SK-N-SH treated with all-trans-retinoic acid at 6 μM for 48 hours (cell line): Measurements from ENCODE around the gene AKT1S1.

Experiments used
- ATAC-seq: fragments of 200-7000 bp; cut with Tn5 transposase; 3 replicates; pipeline ENCODE4 v1.9.1; 2020; ENCODE audit warnings: mild to moderate bottlenecking, moderate library complexity
- ARNTL ChIP-seq: fragments of 450-650 bp; formaldehyde crosslinking; IDR thresholded peaks from 2 replicates; pipeline ENCODE4 v1.5.0; 2020; ENCODE audit warnings: low read depth, mild to moderate bottlenecking, moderate library complexity, borderline replicate concordance
- BACH2 ChIP-seq: fragments of 250-450 bp; sonication (Bioruptor Pico); IDR thresholded peaks from 2 replicates; pipeline ENCODE4 v1.9.0; 2021; ENCODE audit warnings: mild to moderate bottlenecking, borderline replicate concordance
- CREB5 ChIP-seq: fragments of 250-450 bp; sonication (Bioruptor Pico); IDR thresholded peaks from 2 replicates; pipeline ENCODE4 v1.5.1; 2020; ENCODE audit warnings: low read depth, mild to moderate bottlenecking, moderate library complexity
- CSRNP3 ChIP-seq: fragments of 250-450 bp; sonication (Bioruptor Pico); IDR thresholded peaks from 2 replicates; pipeline ENCODE4 v1.5.1; 2021; ENCODE audit warnings: mild to moderate bottlenecking, moderate library complexity
- ESRRG ChIP-seq: fragments of 250-450 bp; sonication (Bioruptor Pico); IDR thresholded peaks from 2 replicates; pipeline ENCODE4 v1.6.1; 2021; ENCODE audit warnings: mild to moderate bottlenecking
- GLIS3 ChIP-seq: fragments of 250-450 bp; sonication (Bioruptor Pico); IDR thresholded peaks from 2 replicates; pipeline ENCODE4 v1.5.0; 2020; ENCODE audit warnings: mild to moderate bottlenecking, moderate library complexity
- ISL1 ChIP-seq: fragments of 250-450 bp; sonication (Bioruptor Pico); IDR thresholded peaks from 2 replicates; pipeline ENCODE4 v2.1.2; 2022; ENCODE audit warnings: mild to moderate bottlenecking, moderate library complexity
- OSR1 ChIP-seq: fragments of 250-450 bp; sonication (Bioruptor Pico); IDR thresholded peaks from 2 replicates; pipeline ENCODE4 v1.8.0; 2022; ENCODE audit warnings: moderate library complexity, mild to moderate bottlenecking, inconsistent platforms
- PPARA ChIP-seq: fragments of 250-450 bp; sonication (Bioruptor Pico); IDR thresholded peaks from 2 replicates; pipeline ENCODE4 v1.5.0; 2020; ENCODE audit warnings: mild to moderate bottlenecking, borderline replicate concordance
- RARB ChIP-seq: fragments of 250-450 bp; sonication (Bioruptor Pico); IDR thresholded peaks from 2 replicates; pipeline ENCODE4 v1.8.0; 2021; ENCODE audit warnings: mild to moderate bottlenecking, moderate library complexity
- SNAI2 ChIP-seq: fragments of 250-450 bp; sonication (Bioruptor Pico); IDR thresholded peaks from 2 replicates; pipeline ENCODE4 v1.5.0; 2020; ENCODE audit warnings: mild to moderate bottlenecking, moderate library complexity
- TOX ChIP-seq: fragments of 250-450 bp; sonication (Bioruptor Pico); IDR thresholded peaks from 2 replicates; pipeline ENCODE4 v1.8.0; 2021; ENCODE audit warnings: mild to moderate bottlenecking, moderate library complexity, borderline replicate concordance
- ZC3H10 ChIP-seq: fragments of 250-450 bp; sonication (Bioruptor Pico); IDR thresholded peaks from 2 replicates; pipeline ENCODE4 v1.5.1; 2021; ENCODE audit warnings: mild to moderate bottlenecking, moderate library complexity
- ZFP3 ChIP-seq: fragments of 250-450 bp; sonication (Bioruptor Pico); IDR thresholded peaks from 2 replicates; pipeline ENCODE4 v1.5.0; 2020; ENCODE audit warnings: mild to moderate bottlenecking, moderate library complexity
- ZFP30 ChIP-seq: fragments of 450-650 bp; formaldehyde crosslinking; IDR thresholded peaks from 2 replicates; pipeline ENCODE4 v1.5.0; 2022; ENCODE audit warnings: mild to moderate bottlenecking, moderate library complexity
- ZNF70 ChIP-seq: fragments of 450-650 bp; formaldehyde crosslinking; IDR thresholded peaks from 2 replicates; pipeline ENCODE4 v1.5.0; 2020; ENCODE audit warnings: mild to moderate bottlenecking, moderate library complexity
- ZNF8 ChIP-seq: fragments of 450-650 bp; formaldehyde crosslinking; IDR thresholded peaks from 2 replicates; pipeline ENCODE4 v1.5.0; 2020; ENCODE audit warnings: mild to moderate bottlenecking, moderate library complexity
- TF ChIP-seq, protein P1 (sequence below): fragments of 250-450 bp; sonication (Bioruptor Pico); IDR thresholded peaks from 2 replicates; pipeline ENCODE4 v1.8.0; 2021; ENCODE audit warnings: low read depth, mild to moderate bottlenecking, moderate library complexity, borderline replicate concordance
- TF ChIP-seq, protein P2 (sequence below): fragments of 250-450 bp; sonication (Bioruptor Pico); IDR thresholded peaks from 2 replicates; pipeline ENCODE4 v1.5.0; 2020; ENCODE audit warnings: mild to moderate bottlenecking, moderate library complexity

The AKT1S1 gene

GRCh38 chr19:49880162-49880869 is 3.2 kb upstream of the AKT1S1 start:
- ATAC-seq = no peak
- TF ChIP-seq ESRRG (CRISPR knock-in tag) = no peak
- no peak for TF ChIP-seq CREB5
- TF ChIP-seq, protein P1, sequence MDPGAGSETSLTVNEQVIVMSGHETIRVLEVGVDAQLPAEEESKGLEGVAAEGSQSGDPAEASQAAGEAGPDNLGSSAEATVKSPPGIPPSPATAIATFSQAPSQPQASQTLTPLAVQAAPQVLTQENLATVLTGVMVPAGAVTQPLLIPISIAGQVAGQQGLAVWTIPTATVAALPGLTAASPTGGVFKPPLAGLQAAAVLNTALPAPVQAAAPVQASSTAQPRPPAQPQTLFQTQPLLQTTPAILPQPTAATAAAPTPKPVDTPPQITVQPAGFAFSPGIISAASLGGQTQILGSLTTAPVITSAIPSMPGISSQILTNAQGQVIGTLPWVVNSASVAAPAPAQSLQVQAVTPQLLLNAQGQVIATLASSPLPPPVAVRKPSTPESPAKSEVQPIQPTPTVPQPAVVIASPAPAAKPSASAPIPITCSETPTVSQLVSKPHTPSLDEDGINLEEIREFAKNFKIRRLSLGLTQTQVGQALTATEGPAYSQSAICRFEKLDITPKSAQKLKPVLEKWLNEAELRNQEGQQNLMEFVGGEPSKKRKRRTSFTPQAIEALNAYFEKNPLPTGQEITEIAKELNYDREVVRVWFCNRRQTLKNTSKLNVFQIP (CRISPR knock-in tag) = no peak
- no peak for TF ChIP-seq ZC3H10 (CRISPR knock-in tag)
- no peak for TF ChIP-seq ZNF70
- TF ChIP-seq OSR1 = no peak
- TF ChIP-seq ZFP3 (CRISPR knock-in tag) = no peak
- TF ChIP-seq ARNTL (CRISPR knock-in tag) = no peak
- TF ChIP-seq, protein P2, sequence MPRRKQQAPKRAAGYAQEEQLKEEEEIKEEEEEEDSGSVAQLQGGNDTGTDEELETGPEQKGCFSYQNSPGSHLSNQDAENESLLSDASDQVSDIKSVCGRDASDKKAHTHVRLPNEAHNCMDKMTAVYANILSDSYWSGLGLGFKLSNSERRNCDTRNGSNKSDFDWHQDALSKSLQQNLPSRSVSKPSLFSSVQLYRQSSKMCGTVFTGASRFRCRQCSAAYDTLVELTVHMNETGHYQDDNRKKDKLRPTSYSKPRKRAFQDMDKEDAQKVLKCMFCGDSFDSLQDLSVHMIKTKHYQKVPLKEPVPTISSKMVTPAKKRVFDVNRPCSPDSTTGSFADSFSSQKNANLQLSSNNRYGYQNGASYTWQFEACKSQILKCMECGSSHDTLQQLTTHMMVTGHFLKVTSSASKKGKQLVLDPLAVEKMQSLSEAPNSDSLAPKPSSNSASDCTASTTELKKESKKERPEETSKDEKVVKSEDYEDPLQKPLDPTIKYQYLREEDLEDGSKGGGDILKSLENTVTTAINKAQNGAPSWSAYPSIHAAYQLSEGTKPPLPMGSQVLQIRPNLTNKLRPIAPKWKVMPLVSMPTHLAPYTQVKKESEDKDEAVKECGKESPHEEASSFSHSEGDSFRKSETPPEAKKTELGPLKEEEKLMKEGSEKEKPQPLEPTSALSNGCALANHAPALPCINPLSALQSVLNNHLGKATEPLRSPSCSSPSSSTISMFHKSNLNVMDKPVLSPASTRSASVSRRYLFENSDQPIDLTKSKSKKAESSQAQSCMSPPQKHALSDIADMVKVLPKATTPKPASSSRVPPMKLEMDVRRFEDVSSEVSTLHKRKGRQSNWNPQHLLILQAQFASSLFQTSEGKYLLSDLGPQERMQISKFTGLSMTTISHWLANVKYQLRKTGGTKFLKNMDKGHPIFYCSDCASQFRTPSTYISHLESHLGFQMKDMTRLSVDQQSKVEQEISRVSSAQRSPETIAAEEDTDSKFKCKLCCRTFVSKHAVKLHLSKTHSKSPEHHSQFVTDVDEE (CRISPR knock-in tag) = no peak
- TF ChIP-seq, all 23 proteins: peak for 0

DNA sequence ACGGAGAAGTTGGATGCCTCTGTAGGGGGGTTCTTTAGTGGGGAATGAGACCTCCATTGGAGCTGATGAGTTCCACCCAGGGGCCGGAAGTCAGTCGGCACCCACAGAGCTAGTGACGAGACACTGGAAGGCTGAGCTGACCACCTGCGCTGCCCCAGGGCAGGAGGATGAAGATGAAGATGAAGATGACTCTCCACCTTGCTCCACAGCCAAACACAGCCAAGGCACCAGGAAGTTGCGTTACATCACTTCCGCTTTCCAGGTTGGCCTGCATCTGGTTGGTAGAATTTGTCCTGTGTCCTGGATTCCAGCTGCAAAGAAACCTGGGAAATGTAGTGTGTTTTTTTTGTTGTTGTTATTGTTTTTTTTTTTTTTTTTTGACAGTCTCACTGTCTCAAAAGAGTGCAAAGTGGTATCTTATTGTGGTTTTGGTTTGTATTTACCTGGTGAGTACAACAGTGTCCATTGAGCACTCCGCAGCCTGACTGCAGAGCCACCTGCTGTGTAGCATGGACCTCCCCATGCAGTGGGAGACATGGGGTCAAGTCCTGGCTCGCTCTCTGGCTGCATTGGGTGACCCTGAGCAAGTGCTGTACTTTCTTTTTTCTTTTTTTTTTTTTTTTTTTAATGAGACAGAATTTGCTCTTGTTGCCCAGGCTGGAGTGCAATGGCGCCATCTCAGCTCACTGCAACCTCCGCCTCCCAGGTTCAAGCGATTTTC is 2.2 kb upstream of the AKT1S1 start:
- TF ChIP-seq ZNF8 (CRISPR knock-in tag) (no peak), PPARA (CRISPR knock-in tag) (no peak), RARB (CRISPR knock-in tag) (no peak), ZFP3 (CRISPR knock-in tag) (no peak), ZFP30 (CRISPR knock-in tag) (no peak), ISL1 (CRISPR knock-in tag) (no peak), OSR1 (no peak)
- no peak for ATAC-seq

DNA sequence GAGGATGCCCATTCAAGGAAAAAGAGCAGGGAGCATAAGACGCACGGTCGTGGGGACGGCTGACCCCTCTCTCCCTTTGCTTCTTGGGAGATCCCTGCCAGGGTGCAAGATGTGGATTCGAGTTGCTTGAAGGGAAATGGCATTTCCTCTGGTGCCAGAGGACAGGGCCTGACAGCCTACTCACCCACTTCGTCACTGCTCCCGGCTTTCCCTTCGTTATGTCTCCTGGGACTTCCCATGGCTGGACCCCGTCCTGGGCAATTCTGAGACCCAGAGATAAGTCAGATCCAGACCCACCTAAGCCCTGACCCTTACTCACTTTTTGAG is 1.6 kb upstream of the AKT1S1 start:
- ATAC-seq = no peak
- TF ChIP-seq GLIS3 (CRISPR knock-in tag) (no peak), PPARA (CRISPR knock-in tag) (no peak), TOX (no peak), ARNTL (CRISPR knock-in tag) (no peak), RARB (CRISPR knock-in tag) (no peak), ZFP3 (CRISPR knock-in tag) (no peak), OSR1 (no peak), BACH2 (CRISPR knock-in tag) (no peak), ESRRG (CRISPR knock-in tag) (no peak), ZC3H10 (CRISPR knock-in tag) (no peak), CSRNP3 (CRISPR knock-in tag) (no peak), SNAI2 (CRISPR knock-in tag) (no peak)
- TF ChIP-seq, protein P1 (CRISPR knock-in tag) = no peak
